Testis (tissue), 3 donors: Measurements from ENCODE around the gene PRKCZ. TPM values are rescaled to one million over a fixed set of nuclear protein-coding genes. Genes with fewer than 3 reads are reported as not detected.

Experiments used
- DNase-seq: peaks from one replicate; pipeline ENCODE4 v3.0.0-alpha.2; 2019
- H3K27ac ChIP-seq, 2 donors: fragments of 200-600 bp; sonication (generic); one replicate each; pipeline ENCODE4 v1.5.1; 2019
- H3K27me3 ChIP-seq: fragments of 200-600 bp; sonication (generic); one replicate; pipeline ENCODE4 v1.5.1; 2019
- H3K36me3 ChIP-seq: fragments of 200-600 bp; sonication (generic); one replicate; pipeline ENCODE4 v1.5.1; 2017; ENCODE audit warnings: low read depth; ENCODE audit errors: missing control alignments
- H3K4me1 ChIP-seq: fragments of 200-600 bp; sonication (generic); one replicate; pipeline ENCODE4 v1.5.1; 2019
- H3K4me3 ChIP-seq, 2 donors: fragments of 200-600 bp; sonication (generic); one replicate each; pipeline ENCODE4 v1.5.1; 2017 to 2019
- H3K9me3 ChIP-seq: fragments of 200-600 bp; sonication (generic); one replicate; pipeline ENCODE4 v1.5.1; 2017
- CTCF ChIP-seq, 3 experiments: fragments of 450-650 bp in 2 of 3; fragments of 200-600 bp in 1 of 3; sonication (generic) in 1 of 3; IDR thresholded peaks; one replicate each; pipeline ENCODE4 v1.5.1; 2016 to 2019; ENCODE audit warnings: antibody characterized with exemption in 3 of 3, mild to moderate bottlenecking in 2 of 3, moderate library complexity in 1 of 3
- POLR2A ChIP-seq: fragments of 450-650 bp; IDR thresholded peaks from one replicate; pipeline ENCODE4 v1.6.1; 2017; ENCODE audit warnings: antibody characterized with exemption, mild to moderate bottlenecking, moderate library complexity
- WGBS, 2 donors: methylation state at CpG; one replicate each; pipeline ENCODE4 v1.1.5; 2018; 5-methylcytosine and 5-hydroxymethylcytosine counted together
- intact Hi-C: fragments of 100-400 bp; cut with DNase I; formaldehyde crosslinking; loops from one replicate; pipeline ENCODE4 v1.15.1; 2023; ENCODE audit warnings: low total_unique reads
- polyA plus RNA-seq: library from polyadenylated mRNA; stranded (reverse); fragments of 350-450 nt; fragmentation: Illumina TruSeq; extraction: RNeasy Lipid Tissue Mini Kit (QIAGEN cat#74804); gene quantifications from one replicate; pipeline ENCODE4 v1.2.3, GENCODE V29; 2014; ENCODE audit warnings: low read depth, low replicate concordance; ENCODE audit not compliant: insufficient read depth
- total RNA-seq, 2 donors: library from RNA; depleted of rRNA; stranded (reverse); fragments of >200 nt; gene quantifications; one replicate each; pipeline ENCODE4 v1.2.3, GENCODE V29; 2016

Gene PRKCZ
- total and polyA plus RNA-seq, 3 donors from 2014 or later: 86.4 to 142 (median 123) TPM

- H3K4me1 ChIP-seq: peaks cover 36% of the 10 kb centered on the region
- intact Hi-C loops: no loop called here
- no peaks in the 10 kb centered on the region for H3K36me3 ChIP-seq
- DNase-seq: peak; percentile 95
- peak overlapping the region; percentile 96 to 98 for H3K27ac ChIP-seq
- no peaks in the 10 kb centered on the region for H3K9me3 ChIP-seq
- WGBS, 2 donors: 1% methylated on average over 81 of the region's 129 CpGs; no CpG with 5 or more reads in 1 of the 2 donors
- TF ChIP-seq CTCF (IDR thresholded peaks at IDR 0.05) (peak in 1 of 3 experiments; percentile 23), POLR2A (no peak)
- H3K27me3 ChIP-seq: no peaks in the 10 kb centered on the region
- peak overlapping the region; percentile 69 to 70 for H3K4me3 ChIP-seq
Observed at GRCh38 chr1:2227346-2228156, 177.3 kb downstream of the PRKCZ start.

- peak within 1 kb of the TSS; percentile 96 to 98 for H3K27ac ChIP-seq
- no peak for DNase-seq
- H3K36me3 ChIP-seq: no peaks in the 10 kb centered on the region
- peak within 1 kb of the TSS; percentile 69 to 70 for H3K4me3 ChIP-seq
- intact Hi-C loops: no loop called here
- TF ChIP-seq POLR2A (no peak), CTCF (IDR thresholded peaks at IDR 0.05) (no peak)
- 0% methylated on average over 45 of the region's 100 CpGs; no CpG with 5 or more reads in 1 of the 2 donors for WGBS, 2 donors
- H3K27me3 ChIP-seq: no peaks in the 10 kb centered on the region
- H3K9me3 ChIP-seq: no peaks in the 10 kb centered on the region
- H3K4me1 ChIP-seq: peaks cover 42% of the 10 kb centered on the region
Observed at GRCh38 chr1:2228157-2228594, 178.0 kb downstream of the PRKCZ start, which contains the start of gene SKI. Gene SKI (plus strand): TSS chr1:2228319. CDS start chr1:2228767, 448 bp downstream.

DNA sequence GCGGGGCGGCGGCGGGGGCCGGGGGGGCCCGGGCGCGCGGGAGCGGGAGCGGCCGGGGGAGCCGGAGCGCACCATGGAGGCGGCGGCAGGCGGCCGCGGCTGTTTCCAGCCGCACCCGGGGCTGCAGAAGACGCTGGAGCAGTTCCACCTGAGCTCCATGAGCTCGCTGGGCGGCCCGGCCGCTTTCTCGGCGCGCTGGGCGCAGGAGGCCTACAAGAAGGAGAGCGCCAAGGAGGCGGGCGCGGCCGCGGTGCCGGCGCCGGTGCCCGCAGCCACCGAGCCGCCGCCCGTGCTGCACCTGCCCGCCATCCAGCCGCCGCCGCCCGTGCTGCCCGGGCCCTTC is 178.5 kb downstream of the PRKCZ start:
- Histone ChIP-seq H3K27me3 (no peaks in the 10 kb centered on the region), H3K36me3 (no peaks in the 10 kb centered on the region), H3K27ac (peak overlapping the region; percentile 81 to 91), H3K9me3 (no peaks in the 10 kb centered on the region), H3K4me3 (peak overlapping the region; percentile 56 to 57), H3K4me1 (peaks cover 47% of the 10 kb centered on the region)
- intact Hi-C loops: no loop called here
- 1% methylated on average over 31 of the region's 50 CpGs; no CpG with 5 or more reads in 1 of the 2 donors for WGBS, 2 donors
- TF ChIP-seq POLR2A: no peak
- TF ChIP-seq CTCF (IDR thresholded peaks at IDR 0.05): no peak
- no peak for DNase-seq

DNA sequence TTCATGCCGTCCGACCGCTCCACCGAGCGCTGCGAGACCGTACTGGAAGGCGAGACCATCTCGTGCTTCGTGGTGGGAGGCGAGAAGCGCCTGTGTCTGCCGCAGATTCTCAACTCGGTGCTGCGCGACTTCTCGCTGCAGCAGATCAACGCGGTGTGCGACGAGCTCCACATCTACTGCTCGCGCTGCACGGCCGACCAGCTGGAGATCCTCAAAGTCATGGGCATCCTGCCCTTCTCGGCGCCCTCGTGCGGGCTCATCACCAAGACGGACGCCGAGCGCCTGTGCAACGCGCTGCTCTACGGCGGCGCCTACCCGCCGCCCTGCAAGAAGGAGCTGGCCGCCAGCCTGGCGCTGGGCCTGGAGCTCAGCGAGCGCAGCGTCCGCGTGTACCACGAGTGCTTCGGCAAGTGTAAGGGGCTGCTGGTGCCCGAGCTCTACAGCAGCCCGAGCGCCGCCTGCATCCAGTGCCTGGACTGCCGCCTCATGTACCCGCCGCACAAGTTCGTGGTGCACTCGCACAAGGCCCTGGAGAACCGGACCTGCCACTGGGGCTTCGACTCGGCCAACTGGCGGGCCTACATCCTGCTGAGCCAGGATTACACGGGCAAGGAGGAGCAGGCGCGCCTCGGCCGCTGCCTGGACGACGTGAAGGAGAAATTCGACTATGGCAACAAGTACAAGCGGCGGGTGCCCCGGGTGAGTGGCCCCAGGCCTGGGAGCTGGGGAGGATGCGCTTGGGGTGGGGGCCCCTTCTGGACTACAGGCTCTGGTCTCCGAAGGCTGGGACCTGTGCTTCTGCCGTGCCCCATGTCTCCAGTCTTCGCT is 179.0 kb downstream of the PRKCZ start:
- 0 to 2% methylated on average over 14 to 61 of the region's 77 CpGs for WGBS, 2 donors
- Histone ChIP-seq H3K9me3 (no peaks in the 10 kb centered on the region), H3K36me3 (no peaks in the 10 kb centered on the region), H3K27me3 (no peaks in the 10 kb centered on the region), H3K4me1 (peaks cover 53% of the 10 kb centered on the region), H3K4me3 (peak overlapping the region; percentile 56 to 57), H3K27ac (peak overlapping the region; percentile 81 to 91)
- TF ChIP-seq POLR2A: no peak
- intact Hi-C loops: no loop called here
- peak; percentile 72 for DNase-seq
